Putamen (tissue), 1 donor: Measurements from ENCODE around the gene VWA8.
A peak's percentile ranks its signal among the peaks of the same experiment; 100 is the strongest.

ENCODE experiments used
- DNase-seq: peaks from one replicate; pipeline ENCODE4 v3.0.0-alpha.2; 2016; ENCODE audit warnings: low spot score

The VWA8 gene

GRCh38 chr13:41960637-41961465, at the start of gene VWA8:
Gene VWA8 (minus strand): TSS chr13:41961109. CDS start chr13:41961015, 94 bp downstream.
- DNase-seq = peak; percentile 73

- no peak for DNase-seq
These were observed 48.1 kb upstream of the VWA8 start for GRCh38 chr13:42009057-42009456.

- no peak for DNase-seq
These were observed 46.9 kb upstream of the VWA8 start for GRCh38 chr13:42007844-42008243.

GRCh38 chr13:42002066-42002465, 41.2 kb upstream of the VWA8 start:
- no peak for DNase-seq

GRCh38 chr13:42001580-42001979, 40.7 kb upstream of the VWA8 start:
- no peak for DNase-seq

- DNase-seq = no peak
These were observed 39.9 kb upstream of the VWA8 start for GRCh38 chr13:42000846-42001245.

- DNase-seq = no peak
These were observed 36.5 kb upstream of the VWA8 start for GRCh38 chr13:41997396-41997795.

- no peak for DNase-seq
These were observed 35.0 kb upstream of the VWA8 start for GRCh38 chr13:41995946-41996345.

GRCh38 chr13:41995336-41995735, 34.4 kb upstream of the VWA8 start:
- DNase-seq = no peak

- DNase-seq = no peak
These were observed 33.8 kb upstream of the VWA8 start for GRCh38 chr13:41994696-41995095.

- DNase-seq = no peak
These were observed 31.0 kb upstream of the VWA8 start for GRCh38 chr13:41991936-41992335.

- no peak for DNase-seq
These were observed 27.3 kb upstream of the VWA8 start for GRCh38 chr13:41988244-41988643.

GRCh38 chr13:41985788-41986508, 25.0 kb upstream of the VWA8 start:
- no peak for DNase-seq

GRCh38 chr13:41981951-41982715, 21.2 kb upstream of the VWA8 start:
- DNase-seq = no peak

- DNase-seq = no peak
These were observed 17.1 kb upstream of the VWA8 start for GRCh38 chr13:41978007-41978406.

- DNase-seq = no peak
These were observed 15.6 kb upstream of the VWA8 start for GRCh38 chr13:41976476-41976875.

GRCh38 chr13:41974262-41974900, 13.5 kb upstream of the VWA8 start:
- DNase-seq = no peak

- no peak for DNase-seq
These were observed 12.4 kb upstream of the VWA8 start for GRCh38 chr13:41973247-41973741.

GRCh38 chr13:41971848-41972247, 10.9 kb upstream of the VWA8 start:
- no peak for DNase-seq

GRCh38 chr13:41970918-41971317, 10.0 kb upstream of the VWA8 start:
- DNase-seq = no peak

- DNase-seq = no peak
These were observed 9.1 kb upstream of the VWA8 start for GRCh38 chr13:41970022-41970421.

- DNase-seq = no peak
These were observed 8.2 kb upstream of the VWA8 start for GRCh38 chr13:41969072-41969471.
